HG02588 (cell line): ENCODE results near the gene EPHA8.

Experiments used
- ATAC-seq: cut with Tn5 transposase; IDR thresholded peaks from one replicate; pipeline ENCODE4 v1.9.1; 2021; ENCODE audit warnings: mild to moderate bottlenecking, moderate library complexity; ENCODE audit not compliant: unreplicated experiment

EPHA8 gene

DNA sequence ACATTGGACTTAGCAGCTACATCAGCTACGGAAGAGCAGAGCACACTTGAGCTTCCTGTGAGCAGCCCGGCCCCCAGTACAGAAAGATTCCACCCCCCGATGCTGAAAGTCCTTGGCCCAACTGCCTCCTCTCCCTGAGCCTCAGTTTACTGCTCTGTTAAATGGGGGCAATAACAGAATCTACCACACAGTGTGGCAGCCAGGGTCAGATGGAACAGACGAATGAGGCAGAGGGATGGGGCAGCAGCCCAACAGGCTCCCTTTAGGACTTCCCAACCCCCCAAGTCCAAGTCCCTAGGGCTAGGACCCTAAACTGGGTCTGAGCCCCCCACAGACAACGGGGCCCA lies 50.3 kb downstream of the EPHA8 start:
- ATAC-seq: no peak

DNA sequence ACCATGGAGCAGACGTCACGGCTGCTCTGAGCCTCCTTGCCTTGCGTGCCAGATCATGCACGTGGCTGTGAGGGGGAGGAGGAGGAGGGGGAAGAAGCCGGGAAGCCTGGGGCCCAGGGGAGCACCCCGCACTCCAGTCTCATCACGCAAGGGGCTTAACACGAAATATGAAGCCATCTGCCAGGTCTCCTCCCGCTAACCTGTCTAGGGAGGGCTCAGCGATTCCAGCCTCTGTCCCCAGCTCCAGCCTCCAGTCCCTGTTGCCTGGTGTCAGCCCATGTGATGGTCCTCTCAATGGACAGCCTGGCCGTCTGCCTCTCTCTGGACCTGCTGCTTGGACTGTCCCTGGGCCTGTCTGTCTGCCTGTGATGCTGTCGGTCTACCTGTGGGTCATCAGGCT lies 50.7 kb downstream of the EPHA8 start:
- no peak for ATAC-seq

DNA sequence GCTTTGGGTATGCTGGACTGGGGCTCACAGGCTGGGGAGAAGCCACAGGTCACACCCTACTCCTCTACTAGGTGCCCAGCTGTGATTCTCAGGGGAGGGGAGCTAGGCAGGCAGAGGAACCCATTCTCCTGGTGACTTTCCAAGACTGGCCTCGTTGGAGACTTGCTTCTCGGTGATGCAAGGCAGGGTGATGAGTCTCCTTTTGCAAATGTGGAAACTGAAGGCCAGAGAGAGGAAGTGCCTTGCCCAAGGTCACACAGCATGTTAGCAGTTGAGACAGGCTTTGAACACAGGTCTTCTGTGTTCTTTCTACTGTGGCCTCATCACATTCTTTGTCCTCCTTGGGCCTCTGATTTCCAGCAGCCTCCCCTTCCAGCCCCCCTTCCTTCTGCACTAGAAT lies 52.6 kb downstream of the EPHA8 start:
- ATAC-seq: no peak

DNA sequence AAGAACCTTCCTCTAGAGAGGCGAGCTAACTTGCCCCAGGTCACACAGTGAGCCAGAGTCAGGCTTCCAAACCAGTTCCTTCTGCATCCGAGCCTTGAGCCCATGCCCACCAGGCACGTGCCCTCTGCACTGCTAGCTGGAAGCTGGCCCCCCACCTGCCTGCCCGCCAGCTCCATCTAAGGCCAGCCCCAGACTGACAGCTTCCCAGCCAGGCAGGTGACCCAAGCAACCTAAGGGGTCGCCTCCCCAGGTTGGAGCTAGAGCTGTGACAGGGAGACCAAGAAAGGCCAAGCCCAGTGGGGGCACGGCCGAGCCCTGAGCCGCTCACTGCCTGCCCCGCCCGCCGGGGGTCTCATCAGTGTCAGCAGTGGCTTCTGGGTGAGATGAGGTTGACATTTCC lies 53.3 kb downstream of the EPHA8 start:
- no peak for ATAC-seq

DNA sequence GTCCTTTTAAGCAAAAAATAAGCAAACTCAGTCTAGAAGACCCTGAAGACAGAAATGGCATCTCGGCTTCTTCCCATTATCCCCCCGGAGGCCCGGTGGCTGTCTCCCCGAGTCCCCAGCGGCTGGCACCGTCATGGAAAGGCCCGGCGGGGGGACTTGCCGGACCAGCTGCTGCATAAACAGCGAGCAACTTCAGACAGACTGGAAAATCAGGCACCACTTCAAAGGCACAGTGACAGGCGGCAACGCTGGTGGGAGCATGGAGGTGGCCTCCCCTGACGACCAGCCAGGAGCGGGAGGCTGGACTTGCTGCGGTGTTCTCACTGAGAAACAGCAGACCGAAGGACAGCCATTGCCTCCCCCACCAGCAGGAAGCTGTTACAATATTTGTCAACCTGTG lies 54.8 kb downstream of the EPHA8 start:
- no peak for ATAC-seq

DNA sequence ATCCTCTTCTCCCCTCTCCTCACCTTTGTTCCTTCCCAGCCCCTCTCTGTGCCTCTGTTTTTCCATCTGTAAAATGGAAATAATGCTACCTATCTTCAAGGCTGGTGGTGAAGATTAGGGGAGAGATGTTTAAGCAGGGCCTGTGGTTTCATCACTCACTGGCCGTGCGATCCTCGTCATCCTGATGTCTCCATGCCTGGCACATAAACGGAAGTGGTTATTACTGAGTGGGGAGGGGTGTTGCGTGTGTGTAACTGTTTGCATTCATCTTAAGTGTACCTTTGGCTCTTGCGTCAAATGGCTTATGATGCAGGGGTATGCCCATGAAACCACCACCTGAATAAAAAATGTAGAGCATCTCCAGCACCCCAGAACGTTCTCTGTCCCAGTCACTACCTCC lies 56.0 kb downstream of the EPHA8 start:
- no peak for ATAC-seq

DNA sequence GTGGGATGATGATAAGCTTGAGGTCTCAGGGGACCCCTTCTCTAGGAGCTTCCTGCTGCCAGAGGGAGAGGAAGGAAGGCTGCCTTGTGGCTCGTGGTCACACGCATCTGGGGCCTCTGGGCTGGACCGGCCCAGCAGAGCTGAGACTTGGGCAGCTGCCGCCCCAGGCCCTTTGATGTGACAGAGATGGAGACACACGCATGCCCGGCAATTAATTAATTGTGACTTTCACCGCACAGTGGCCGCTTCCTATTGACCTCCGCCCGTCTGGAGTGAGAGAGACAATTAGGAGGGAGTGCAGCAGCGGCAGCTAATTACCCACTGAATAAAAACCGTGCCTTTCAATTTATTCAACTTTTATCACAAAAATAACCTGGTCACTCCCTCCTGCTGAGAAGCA lies 56.5 kb downstream of the EPHA8 start:
- ATAC-seq: no peak

DNA sequence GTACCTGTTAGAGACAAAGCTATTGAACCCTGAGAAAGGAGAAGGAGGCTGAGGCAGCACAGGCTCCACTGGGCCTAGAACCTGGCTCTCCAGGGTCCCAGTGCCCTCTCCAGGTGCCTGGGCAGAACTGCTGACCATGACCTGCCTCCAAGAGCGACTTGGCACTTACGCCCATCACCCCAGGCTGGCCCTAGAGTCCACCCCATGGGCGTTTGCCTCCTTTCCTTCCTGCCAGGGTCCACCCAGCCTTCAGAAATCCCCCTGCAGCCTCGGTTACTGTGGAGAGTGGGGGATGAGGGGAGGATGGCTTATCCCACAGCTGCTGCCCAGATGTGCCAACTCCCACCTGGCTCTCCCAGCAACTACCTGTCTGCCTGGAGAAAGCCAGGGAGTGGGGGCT lies 58.5 kb downstream of the EPHA8 start:
- ATAC-seq: no peak

DNA sequence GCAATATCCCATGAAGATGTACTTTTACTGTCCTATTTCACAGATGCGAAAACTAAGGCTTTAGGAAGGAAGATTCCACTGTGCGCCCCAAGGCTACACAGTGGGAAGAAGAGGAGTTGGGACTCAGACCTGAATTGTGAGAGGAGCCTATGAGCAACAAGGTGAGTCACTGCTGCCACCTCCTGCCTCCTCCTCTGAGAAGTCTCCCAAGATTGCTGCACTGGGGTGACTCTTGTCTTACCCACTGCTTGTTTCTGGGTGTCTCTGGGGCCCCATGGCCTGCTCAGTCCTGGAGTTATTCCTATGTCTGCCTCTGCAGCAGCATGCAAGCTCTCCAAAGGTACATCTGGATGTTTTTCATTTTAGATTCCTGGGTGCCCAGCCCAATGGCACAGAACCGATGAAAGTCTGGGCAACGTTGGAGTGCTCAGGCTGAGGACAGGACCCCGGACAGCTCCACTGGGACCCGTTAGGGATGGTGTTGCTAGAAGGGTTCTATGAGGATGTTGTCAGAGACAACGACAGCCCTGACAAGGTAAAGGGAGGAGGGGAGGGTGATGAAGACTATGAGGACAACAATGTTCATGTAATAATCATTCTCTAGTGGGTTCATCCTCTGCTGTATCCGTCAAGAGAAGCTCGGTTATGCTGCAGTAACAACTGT lies 62.1 kb downstream of the EPHA8 start:
- no peak for ATAC-seq

DNA sequence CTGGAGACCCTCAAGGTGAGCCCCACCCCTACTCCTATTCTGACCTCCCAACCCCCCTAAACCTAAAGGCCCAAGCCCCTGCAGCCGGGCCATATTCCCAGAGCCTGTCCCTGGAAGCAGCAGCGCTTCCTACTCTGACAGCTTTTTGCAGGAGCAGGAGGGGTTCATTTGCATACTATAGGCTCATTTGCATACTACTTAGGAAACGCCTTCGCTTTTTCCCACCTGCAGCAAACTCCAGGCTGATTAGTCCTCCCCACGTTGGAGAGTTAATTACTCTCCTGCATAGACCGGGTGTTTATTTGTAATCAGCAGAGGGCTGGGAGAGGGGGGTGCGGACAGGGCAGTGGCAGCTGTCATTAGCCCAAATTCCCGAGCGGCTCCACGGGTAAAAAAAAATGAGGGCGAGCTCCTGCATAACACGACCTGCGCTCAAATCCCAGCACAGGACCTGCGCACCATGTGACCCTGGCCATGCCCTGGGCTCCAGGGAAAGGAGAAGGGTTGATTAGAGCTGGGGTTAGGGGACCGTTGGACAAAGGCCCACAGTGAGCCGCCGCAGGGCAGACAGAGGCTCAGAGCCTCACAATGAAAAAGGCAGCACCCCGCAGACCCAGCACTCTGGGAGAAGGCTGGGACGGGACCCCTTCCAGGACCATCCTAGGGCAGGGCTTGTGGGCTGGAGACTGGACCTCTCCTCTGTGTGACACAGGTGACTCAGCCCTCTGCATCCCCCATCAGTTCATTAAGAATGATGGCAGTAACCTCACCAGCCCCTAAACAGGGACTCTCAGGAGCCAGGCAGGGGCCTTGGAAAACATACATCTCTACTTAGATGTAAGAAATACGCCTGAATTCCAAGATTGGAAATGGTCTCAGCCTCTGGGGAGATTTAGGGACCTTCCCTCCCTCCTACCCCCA lies 63.2 kb downstream of the EPHA8 start:
- ATAC-seq: no peak

DNA sequence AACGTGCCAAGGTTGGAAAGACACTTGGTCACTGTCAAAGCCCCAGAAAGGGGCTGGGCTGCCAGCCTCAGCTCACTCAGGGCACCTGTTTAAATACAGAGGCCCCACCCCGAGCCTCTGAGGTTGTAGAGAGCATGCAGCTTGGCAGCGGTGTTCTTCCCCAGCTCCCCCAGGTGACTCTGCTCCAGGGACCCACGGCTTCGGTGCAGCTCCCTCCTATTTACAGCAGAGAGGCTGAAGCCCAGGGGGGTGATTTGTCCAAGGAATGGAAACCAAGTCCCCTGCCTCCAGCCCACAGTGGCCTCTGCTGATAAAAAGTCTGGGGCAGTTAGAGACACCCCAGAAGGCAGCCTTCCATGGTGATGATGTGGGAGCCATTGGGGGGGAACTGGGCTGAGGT lies 64.0 kb downstream of the EPHA8 start:
- no peak for ATAC-seq

DNA sequence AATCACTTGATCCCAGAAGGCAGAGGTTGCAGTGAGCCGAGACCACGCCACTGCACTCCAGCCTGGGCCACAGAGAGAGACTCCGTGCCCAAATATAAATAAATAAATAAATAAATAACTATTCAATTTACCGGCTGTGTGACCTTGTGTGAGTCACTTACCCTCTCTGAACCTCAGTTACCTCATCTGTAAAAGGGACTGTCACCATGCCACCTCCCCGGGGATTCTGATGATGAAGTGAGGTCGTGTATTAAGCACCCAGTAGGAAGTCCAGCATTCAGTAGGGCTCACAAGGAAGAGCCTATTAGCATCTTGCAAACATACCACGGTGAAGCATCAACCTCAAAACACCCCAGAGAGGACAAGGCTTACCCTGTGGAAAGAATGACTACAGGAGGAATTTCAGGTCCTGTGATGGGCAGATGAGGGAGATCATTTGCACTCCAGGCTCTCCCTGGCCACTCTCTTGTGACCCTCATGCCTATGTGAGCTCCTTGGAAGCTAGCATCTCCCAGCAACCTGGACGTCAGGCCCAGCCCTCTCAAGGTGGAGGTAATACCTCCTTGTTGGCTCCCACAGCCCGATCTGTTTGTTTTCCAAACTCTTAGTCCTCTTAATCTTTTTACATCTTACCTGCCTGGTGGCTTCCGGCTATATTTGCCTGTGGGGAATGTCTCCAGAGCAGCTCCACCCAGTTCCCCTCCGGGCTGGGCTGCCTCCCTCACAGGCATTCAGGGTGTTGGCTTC lies 65.6 kb downstream of the EPHA8 start:
- ATAC-seq: no peak

DNA sequence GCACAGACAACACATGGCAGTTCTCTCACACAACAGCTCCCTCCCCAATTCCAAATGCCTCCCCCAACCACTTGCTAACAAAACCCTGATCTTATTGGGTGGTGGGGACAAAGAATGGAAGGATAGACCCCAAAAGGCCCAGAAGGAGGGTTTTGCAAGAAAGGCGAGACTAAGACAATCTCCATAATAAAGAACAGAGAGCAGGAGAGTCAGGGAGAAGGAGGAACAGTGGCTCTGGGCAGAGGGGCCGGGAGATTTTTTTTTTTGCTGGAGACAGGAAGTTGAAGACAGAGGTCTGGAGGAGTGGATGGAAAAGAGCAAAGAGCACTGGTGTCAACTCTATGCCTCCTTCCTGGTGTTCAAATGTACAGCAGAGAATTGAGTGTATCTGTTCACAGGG lies 66.6 kb downstream of the EPHA8 start:
- ATAC-seq: no peak

DNA sequence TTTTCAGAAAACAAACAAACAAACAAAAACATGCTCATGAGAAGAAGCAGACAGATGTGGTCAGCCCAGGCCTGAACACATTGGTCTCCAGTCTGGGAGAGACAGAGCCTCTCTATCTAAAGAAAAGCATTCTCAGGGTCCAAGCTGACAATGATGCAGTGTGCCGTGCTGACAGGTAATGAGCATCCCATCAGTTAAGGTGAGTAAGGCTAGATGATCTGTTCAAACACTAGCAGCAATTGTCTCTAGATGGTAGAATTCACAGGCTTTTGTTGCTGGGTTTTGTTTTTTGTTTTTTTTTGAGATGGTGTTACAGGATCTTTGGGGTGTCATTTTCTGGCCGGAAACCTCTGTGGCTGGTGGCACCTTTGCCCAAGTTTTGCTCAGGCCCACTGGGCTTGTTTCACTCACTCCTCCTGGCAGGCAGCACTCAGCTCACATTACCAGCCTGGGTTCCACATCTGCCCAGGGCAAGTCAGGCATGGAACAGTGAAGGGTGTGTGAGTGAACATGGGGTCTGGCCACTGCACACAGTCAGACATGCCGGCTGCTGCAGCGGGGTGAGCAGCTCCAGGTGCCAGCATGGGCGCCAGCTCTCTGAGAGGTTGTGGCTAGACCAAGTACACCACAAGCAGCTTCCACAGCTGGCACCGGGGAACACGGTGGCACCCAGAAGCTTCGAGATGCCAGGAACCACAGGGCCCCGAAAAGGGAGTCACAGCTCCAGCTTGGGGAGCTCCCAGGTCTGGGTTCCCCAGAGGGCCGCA lies 70.6 kb downstream of the EPHA8 start:
- ATAC-seq: no peak

DNA sequence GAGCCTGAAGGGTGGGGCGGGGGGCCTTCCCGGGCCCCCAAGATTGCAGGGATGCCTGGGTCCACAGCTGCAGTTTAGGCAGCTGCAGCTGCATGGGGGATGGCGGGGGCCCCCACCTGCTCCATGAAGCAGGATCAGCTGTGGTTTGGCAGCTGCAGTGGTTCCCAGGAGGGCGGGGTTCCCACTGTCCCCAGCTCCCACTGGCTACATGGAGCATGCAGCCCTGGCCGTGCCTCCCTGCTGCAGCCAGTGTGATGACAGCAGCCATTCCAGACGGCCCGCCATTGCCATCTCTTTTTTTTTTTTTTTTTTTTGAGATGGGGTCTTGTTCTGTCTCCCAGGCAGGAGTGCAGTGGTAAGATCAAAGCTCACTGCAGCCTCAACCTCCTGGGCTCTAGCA lies 72.1 kb downstream of the EPHA8 start:
- no peak for ATAC-seq

DNA sequence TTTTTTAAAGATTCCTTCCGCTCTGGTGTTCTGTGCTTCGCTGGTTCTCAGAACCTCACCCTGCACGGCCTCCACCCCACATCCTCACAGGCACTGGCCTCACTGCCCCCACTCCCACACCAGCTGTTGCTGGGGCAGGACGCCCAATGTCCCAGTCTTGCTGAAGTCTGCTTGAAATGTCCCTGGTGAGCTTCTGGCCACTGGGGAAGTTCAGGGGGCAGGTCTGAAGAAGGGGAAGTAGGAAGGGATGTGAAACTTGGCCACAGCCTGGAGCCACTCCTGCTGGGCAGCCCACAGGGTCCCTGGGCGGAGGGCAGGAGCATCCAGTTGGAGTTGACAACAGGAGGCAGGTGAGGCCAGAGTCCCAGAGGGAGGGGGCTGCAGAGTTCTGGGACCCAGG lies 73.1 kb downstream of the EPHA8 start, which contains the start of gene C1QA:
Gene C1QA (plus strand): TSS at position 276 of the 400 bp plus-strand sequence. CDS start 989 bp downstream, outside the sequence.
- no peak for ATAC-seq

DNA sequence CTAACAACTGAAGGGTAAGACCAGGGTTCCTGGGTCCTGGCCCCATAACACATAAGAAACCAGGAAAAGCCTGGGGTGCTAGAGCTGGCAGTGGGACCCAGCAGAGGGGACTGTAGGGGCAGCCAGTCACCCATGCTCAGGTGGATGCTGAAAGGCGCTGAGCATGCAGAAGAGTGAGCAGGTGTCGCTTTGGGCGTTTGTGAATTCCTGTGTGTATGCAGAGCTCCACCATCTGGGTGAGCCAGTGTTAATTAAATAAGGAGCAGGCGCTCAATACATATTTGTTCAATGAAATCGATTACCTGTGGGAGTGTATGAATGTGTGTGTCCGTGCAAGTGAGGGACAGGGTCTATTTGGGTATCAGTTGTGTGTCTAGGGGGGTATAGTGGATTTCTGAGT lies 73.6 kb downstream of the EPHA8 start:
- ATAC-seq: no peak

DNA sequence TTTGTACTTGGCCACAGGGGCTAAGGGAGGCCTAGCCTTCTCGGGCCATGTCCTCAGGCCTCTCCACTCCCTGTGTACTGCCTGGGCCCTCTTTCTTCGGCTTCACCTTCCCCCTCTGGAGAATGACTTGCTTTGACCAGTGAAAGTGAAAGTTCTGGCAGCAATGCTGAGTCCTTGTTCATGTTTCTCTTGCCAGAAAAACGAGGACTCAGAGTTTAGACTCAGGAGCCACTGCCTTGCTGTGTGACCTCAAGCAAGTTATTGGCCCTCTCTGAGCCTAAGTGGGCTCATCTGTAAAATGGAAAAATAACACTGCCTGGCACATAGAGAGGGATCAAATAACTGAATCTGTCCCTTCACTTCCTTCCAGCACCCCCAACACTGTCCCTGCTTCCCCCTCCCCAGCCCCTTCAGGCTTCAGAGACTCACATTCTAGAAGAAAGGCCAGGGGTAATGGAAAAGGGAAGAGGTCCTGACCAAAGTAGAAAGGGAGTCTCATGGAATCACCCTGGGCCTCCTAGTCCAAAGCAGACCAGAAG lies 74.7 kb downstream of the EPHA8 start:
- ATAC-seq: no peak

DNA sequence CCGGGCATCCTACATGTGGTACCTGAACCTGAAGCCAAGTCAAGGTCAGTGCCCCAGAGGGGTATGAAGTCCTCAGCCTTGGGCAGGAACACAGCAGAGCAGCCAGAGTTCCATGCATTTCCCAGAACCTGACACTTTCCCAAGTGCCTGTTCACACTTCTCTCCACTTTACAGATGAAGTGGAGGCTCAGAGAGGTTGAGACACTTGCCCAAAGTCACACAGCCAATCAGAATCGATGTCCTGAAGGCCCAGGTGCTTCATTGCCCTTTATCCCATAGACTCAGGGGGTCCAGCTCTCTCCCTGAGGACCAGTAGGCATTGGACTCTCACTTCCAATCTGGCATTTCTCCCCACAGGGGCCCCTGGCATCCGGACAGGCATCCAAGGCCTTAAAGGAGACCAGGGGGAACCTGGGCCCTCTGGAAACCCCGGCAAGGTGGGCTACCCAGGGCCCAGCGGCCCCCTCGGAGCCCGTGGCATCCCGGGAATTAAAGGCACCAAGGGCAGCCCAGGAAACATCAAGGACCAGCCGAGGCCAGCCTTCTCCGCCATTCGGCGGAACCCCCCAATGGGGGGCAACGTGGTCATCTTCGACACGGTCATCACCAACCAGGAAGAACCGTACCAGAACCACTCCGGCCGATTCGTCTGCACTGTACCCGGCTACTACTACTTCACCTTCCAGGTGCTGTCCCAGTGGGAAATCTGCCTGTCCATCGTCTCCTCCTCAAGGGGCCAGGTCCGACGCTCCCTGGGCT lies 75.4 kb downstream of the EPHA8 start:
- ATAC-seq: no peak

DNA sequence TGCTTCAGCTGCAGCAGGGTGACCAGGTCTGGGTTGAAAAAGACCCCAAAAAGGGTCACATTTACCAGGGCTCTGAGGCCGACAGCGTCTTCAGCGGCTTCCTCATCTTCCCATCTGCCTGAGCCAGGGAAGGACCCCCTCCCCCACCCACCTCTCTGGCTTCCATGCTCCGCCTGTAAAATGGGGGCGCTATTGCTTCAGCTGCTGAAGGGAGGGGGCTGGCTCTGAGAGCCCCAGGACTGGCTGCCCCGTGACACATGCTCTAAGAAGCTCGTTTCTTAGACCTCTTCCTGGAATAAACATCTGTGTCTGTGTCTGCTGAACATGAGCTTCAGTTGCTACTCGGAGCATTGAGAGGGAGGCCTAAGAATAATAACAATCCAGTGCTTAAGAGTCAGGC lies 76.0 kb downstream of the EPHA8 start:
- ATAC-seq: no peak
